ENCODE data around the gene EIF5AL1.

DNA sequence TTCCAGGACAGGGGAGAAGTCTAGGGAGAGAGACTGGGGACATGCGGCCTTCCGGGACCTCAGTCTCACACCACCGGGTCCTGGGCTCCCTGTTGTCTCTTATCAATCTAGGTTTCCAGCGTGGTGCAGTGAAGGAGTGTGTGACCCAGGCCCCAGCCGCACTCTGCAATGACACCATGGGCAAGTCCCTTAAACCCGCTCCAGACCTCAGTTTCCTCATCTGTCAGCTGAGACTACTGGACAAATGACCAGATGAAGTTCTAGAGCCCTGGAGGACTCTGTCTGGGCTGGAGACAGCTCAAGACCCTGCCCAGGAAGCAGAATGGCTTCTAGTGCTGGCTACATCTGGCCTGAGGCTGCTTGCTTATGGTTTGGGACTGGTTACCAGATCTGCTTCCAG is 20.1 kb upstream of the EIF5AL1 start:
- no peak for TF ChIP-seq POLR2A (IDR thresholded peaks at IDR 0.05)
- TF ChIP-seq, protein P1, sequence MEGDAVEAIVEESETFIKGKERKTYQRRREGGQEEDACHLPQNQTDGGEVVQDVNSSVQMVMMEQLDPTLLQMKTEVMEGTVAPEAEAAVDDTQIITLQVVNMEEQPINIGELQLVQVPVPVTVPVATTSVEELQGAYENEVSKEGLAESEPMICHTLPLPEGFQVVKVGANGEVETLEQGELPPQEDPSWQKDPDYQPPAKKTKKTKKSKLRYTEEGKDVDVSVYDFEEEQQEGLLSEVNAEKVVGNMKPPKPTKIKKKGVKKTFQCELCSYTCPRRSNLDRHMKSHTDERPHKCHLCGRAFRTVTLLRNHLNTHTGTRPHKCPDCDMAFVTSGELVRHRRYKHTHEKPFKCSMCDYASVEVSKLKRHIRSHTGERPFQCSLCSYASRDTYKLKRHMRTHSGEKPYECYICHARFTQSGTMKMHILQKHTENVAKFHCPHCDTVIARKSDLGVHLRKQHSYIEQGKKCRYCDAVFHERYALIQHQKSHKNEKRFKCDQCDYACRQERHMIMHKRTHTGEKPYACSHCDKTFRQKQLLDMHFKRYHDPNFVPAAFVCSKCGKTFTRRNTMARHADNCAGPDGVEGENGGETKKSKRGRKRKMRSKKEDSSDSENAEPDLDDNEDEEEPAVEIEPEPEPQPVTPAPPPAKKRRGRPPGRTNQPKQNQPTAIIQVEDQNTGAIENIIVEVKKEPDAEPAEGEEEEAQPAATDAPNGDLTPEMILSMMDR (IDR thresholded peaks at IDR 0.05 in 8 of 11, conservative IDR thresholded peaks at IDR 0.05 in 3 of 11), result no peak
